Central memory CD4-positive, alpha-beta T cell (primary cell): Measurements from ENCODE around the gene PMP22.

Source experiments
- DNase-seq: peaks from one replicate; pipeline ENCODE4 v3.0.0; 2022
- total RNA-seq, 3 experiments: gene quantifications; one replicate each; lab custom pipeline; 2026; lab: John Stamatoyannopoulos, UW

PMP22 gene
- total RNA-seq, result 0 to 0.04 (median 0) reads per million in 3 experiments

DNA sequence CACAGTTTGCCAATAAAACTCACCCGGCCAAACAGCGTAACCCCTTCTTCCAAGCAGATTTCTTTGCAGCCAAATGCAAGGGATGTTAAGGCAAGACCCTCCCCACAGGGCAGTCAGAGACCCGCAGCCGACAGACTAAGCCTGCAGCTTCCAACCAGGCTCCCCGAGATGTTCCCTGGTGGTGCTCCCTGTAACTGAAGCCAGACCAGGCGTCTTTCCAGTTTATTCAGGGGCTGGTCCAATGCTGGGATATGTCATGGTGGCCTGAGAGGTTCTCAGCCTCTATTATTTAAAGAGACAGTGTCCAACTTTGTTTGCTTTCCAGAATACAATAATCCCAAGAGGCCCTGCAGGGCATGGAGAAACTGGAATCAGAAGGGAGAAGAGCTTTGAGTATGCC, at the start of gene PMP22:
Gene PMP22, minus strand, starts transcription at position 196 of the 400 bp plus-strand sequence. CDS start 4,599 bp downstream, outside the sequence.
- no peak for DNase-seq

- no peak for DNase-seq
Measured at GRCh38 chr17:15311996-15312395, 46.9 kb upstream of the PMP22 start.

DNA sequence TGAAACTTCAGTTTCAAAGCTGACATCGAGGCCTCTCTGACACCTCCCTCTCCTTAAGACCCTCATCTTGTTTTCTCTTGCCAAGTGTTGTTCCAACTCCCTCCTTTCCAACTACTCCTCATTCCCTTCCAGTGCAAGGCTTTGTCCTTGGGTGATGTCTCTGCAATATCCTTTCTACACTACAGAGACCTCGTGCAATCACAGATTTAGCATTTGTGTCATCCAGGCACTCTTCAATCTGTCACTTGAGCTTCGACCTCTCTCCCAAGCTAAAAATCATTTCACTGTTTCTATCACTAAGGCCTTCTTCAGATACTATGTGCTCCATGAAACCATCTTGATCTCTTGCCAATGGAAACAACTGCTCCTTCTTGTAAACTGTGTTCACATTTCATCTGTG, 44.7 kb upstream of the PMP22 start:
- DNase-seq, result no peak

GRCh38 chr17:15309236-15309635, 44.1 kb upstream of the PMP22 start:
- no peak for DNase-seq

- no peak for DNase-seq
Measured at GRCh38 chr17:15308758-15309157, 43.6 kb upstream of the PMP22 start.

DNA sequence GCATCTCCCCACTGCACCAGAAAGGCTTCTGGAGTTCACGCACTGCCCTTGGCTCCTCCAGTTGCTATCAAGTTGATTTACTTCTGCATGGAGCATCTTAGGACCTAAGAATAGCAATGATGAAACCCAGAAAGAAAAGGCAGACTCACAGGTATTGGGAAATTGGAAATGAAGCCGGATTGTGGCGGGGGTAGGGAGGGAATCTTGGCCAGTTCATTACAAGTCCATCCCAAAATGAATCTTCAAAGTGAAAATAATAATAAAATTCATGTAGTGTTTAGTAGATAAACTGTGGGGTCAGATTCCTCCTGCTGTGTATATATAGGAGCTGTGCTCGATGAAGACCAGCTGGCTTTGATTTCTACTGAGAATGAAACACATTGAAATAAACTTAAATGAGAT, 42.6 kb upstream of the PMP22 start:
- DNase-seq, result no peak

- no peak for DNase-seq
Measured at GRCh38 chr17:15303851-15304250, 38.7 kb upstream of the PMP22 start.

GRCh38 chr17:15303268-15303667, 38.1 kb upstream of the PMP22 start:
- no peak for DNase-seq

GRCh38 chr17:15301845-15302244, 36.7 kb upstream of the PMP22 start:
- DNase-seq, result no peak

DNA sequence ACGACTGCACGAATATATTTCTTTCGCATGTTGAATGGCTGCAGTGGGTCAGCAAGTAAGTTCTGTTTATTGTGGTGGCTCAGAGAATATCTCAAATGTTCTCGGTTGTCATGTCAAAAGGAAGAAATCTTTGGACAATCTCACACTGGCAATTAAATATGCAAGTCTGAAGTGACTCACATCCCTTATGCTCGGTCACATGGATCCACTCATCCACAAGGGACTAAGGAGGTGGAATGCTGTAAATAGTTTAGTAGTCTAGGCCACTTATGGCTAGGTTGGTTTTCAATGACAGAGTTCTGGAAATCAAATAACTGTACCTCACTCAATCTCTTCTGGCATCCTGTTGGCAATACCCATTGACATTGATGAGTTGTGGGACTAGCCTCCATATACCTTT, 33.0 kb upstream of the PMP22 start:
- DNase-seq, result no peak

- no peak for DNase-seq
Measured at GRCh38 chr17:15293558-15293957, 28.4 kb upstream of the PMP22 start.

- DNase-seq, result no peak
Measured at GRCh38 chr17:15291674-15292361, 26.7 kb upstream of the PMP22 start.

GRCh38 chr17:15290605-15291004, 25.5 kb upstream of the PMP22 start:
- DNase-seq, result no peak

DNA sequence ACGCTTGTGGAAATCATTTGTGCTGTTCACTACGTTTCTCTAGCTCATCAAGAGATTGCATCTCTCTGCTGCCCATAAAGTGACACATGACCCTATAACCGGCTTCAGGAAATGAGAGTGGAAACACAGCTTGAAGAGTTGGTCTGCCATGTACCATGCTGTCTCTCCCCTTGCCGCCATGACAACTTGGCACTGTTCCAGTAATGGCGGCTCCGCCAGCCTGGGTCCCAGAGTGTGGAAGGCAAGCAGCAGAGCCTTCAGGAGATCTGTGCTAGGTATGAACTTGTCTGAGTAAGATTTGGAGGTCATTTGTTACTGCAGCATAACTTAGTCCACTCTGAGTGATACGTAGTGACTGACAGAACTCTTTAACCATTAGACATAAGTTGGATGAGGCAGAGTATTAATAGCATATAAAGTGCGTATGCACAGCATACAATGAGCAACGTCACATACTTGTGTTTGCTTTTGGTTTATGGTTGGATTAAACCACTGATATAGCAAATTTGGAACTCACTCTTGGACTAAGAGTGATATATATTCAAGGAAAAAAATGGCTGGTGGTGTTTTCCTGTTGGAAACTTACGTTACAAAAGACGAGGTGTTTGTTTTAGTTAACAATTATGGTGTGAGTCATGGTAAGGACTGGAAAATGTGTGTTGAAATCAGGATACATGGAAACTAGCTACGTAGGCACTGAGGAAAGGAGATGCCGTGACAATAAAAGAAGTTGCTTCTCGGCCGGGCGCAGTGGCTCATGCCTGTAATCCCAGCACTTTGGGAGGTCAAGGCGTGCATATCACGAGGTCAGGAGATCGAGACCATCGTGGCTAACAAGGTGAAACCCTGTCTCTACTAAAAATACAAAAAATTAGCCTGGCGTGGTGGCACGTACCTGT, 24.4 kb upstream of the PMP22 start:
- DNase-seq, result no peak

DNA sequence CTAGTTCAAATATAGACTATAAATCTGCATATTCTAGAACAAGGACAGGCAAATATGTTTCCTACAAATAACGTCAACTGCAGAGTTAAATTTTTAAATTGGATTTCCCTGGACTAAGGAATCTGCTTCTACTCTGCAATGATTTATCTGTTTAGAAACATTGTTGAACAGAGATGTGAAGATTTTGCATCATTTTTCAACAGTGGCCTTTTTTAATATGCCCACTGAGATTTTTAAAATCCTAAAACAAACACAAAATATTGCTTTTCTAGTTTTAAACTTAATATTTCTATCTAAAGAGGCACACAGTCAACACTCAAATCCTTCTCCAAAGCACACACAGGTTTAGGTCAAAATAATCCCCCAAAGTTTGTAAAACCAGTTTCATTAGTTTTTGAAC, 23.7 kb upstream of the PMP22 start:
- DNase-seq, result no peak

GRCh38 chr17:15287538-15288267, 22.6 kb upstream of the PMP22 start:
- DNase-seq, result no peak

GRCh38 chr17:15285466-15285865, 20.3 kb upstream of the PMP22 start:
- no peak for DNase-seq

DNA sequence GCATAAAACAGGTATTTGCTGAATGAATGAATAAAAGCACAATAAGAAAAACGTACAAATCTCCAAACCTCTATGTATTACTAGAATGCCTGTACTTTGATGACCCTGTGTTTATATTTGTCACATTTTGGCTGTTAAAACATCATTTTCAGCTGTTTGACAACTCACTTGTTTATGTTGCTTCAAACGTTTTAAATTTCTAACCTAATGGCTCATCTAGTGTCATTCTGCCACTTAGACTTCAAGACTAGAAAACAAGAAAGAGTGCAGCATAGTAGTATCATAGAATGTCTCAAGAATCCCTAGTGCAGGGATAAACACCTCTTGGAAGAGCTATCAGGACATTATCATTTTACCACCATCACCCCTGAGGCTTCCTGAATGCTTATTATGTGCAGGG, 19.4 kb upstream of the PMP22 start:
- DNase-seq, result no peak

GRCh38 chr17:15284107-15284506, 19.0 kb upstream of the PMP22 start:
- DNase-seq, result no peak

GRCh38 chr17:15281909-15282308, 16.8 kb upstream of the PMP22 start:
- no peak for DNase-seq

DNA sequence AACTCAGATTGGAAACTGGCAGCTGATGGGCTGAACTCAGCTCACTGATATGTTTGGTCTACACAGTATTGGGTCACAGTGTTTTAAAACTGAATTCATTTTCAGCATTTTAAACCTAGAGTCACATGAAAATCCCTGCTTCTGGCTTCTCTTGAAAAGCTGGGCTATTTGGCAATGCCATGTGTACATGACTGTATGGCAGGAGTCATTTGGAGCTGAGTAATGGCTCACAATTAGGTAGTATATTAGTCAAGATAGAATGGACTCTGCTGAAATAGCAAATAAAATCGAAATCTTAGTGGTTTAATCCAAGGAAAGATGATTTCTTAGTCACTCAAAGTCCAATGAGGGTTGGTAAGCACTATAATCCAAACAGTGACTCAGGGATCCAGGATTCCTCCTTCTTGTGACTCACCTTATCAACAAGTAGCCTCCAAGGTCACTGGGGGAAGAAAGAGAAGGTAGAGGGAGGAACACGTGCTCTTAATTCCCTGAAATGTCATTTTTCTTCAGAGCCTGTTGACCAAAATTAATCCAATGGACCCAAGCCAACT, 13.9 kb upstream of the PMP22 start:
- DNase-seq, result no peak

GRCh38 chr17:15278380-15278779, 13.3 kb upstream of the PMP22 start:
- DNase-seq, result no peak

GRCh38 chr17:15274017-15274416, 8.9 kb upstream of the PMP22 start:
- no peak for DNase-seq
